HG03135 (cell line): ENCODE results near the gene CPED1.
"Not testable (repeated sequence)": the region's sequence is repeated elsewhere in the genome, so short reads cannot be mapped to it uniquely, and the experiment has no call there.

Experiments
- ATAC-seq: cut with Tn5 transposase; IDR thresholded peaks from one replicate; pipeline ENCODE4 v1.9.1; 2021; ENCODE audit warnings: mild to moderate bottlenecking, moderate library complexity; ENCODE audit not compliant: unreplicated experiment

CPED1 gene

DNA sequence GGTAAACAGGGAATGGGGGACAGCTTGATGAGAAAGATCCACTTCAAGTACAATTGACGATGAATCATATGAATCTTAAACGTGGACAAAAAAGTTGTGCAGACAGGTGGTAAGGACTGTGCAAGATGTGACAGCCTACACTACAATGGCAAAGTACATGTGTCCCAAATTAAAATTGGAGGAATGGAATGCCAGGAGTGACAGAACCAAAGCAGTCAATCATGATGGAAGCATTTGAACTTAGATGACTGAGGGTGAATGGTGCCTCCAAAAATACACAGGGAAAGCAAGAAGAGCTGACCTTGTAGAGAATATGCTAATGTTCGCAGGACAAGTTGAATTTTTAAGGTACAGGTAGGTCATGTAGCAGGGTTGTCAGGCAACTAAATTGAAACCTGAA is 189.9 kb downstream of the CPED1 start:
- ATAC-seq, result no peak

DNA sequence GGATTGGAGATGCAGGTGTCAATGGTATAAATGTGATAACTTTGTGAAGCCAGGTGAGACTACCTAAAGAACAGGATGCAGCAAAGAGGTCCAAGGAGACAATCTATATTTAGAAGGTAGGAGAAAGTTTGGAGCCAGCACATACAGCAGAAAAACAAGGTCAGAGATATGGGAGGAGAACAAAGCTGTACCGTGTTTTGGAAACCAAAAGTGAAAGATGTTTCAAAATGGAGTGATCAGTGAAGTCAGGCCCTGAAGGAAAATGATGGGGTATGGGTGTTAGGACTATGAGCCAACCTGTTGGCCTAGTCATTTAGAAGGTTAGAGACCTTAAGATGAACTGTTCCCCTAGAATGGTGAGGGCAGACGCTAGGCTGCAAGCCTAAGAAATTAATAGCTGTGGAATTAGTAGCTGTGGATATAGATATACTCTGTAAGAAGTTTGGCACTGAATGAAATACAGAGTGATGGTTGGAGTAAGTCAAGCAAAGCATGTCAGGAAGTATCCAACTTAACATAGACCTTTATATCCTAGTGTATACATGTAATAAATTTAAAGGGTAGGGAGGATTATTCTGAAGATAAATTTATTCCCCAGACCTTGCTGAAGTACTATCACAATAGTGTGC is 190.5 kb downstream of the CPED1 start:
- peak; percentile 51 for ATAC-seq

DNA sequence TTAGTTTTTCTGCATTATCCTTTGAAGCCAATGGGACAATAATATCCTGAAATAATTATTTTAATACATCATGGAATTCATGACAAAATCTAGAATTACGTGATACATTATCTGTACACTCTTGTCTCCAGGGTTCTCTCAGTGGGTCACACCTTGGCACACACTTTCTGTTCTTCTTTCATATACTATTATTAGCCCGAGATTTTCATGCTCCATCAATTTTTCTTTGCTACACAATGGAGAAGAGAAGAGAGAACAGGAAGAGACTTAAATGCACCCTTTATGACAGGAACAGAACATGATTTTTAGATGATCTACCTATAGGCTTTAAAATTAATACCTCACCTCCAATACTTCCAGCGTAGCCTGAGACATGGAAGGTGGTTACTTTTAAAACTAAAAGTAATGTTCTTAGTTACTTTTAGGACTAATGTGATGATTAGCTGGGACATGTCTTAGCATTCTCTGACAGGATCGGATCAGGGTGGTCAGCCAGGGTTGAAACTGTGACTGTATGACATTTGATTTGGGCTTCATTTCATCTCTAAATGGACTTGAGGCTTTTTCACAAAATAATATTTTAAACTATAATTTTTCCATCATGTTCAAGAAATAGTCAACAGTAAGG is 192.0 kb downstream of the CPED1 start:
- peak; percentile 91 for ATAC-seq

DNA sequence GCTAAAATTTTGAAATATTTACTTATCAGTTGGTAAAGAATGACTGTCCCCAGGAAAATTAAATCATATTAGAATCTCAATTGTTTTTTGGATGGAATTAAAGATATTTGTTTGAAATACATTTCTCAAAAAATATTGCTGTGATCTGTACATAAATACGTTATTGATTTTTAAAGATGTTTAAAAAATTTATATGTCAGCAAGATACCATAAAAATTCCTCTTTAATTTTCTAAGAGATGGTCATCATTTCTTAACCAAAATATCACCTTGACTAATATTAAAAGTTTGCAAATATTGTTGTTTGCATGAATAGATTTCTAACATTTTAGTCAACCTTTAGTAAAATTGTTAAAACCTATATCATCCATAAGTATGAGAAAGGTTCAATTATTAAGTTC is 192.8 kb downstream of the CPED1 start:
- no peak for ATAC-seq

DNA sequence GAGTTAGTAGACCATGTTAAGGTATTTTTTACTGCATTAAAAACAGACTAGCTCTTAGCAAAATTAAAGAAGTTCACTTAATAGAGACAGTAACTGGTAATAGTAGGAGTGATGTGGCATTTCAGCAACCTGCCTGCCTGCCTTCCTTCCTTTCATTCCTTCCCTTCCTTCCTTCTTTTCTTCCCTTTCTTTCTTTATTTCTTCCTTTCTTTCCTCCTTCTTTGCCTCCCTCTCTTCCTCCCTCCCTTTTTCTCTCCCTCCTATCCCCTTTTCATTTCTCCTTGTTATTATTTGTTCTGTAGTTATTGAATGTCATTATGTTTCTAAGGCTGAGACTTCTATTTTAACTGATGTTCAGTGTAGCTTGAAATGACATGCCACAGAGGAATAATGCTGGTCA is 193.8 kb downstream of the CPED1 start:
- ATAC-seq, result no peak

DNA sequence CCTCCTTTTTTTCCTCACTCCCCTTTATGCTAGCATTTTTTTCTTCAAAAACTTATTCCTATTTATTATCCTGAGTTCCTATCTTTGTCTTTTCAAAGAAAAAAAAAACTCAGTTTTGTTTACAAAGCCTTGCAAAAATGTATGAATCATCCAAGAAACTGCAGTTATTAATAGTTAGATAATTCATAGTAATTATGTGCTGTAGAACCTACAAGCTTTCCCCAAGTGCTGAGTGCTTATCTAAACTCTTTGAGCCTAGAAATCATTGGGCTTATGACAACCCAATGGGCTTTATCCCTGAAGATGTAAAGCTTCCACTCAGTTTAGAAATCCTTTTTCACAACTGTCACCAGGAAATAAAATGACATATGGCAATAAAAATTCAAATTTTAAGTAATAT is 194.4 kb downstream of the CPED1 start:
- ATAC-seq, result no peak

DNA sequence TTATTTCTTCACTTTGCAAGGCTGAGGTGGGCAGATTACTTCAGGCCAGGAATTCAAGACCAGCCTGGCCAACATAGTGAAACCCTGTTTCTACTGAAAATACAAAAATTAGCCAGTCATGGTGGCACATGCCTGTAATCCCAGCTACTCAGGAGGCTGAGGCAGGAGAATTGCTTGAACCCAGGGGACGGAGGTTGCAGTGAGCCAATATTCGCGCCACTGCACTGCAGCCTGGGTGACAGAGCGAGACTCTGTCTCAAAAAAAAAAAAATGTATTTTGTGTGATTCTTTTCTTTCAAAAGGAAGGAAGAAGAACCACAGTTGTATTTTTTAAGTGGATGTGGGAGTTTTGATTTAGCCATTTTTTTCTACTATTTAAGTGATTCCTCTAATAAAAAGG is 195.4 kb downstream of the CPED1 start:
- not testable (repeated sequence) for ATAC-seq

DNA sequence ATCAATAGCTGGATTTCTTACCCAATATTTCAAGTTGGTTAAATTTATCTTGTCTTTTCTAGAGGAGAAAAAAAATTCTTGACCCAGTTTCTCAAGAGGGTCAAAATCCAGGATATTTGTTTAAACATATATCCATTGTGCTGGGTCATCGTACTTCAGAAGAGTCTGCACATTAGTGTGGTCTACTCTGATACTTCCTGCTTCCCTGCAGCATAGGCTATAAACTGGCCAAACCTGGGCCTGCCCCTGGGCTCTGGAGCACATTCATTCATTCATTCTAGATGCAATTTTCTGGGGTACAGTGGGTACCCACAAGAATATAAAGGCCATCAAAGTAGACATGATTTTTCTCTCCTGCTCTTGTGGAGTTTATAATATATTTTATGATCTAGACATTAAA is 198.2 kb downstream of the CPED1 start:
- peak; percentile 16 for ATAC-seq

DNA sequence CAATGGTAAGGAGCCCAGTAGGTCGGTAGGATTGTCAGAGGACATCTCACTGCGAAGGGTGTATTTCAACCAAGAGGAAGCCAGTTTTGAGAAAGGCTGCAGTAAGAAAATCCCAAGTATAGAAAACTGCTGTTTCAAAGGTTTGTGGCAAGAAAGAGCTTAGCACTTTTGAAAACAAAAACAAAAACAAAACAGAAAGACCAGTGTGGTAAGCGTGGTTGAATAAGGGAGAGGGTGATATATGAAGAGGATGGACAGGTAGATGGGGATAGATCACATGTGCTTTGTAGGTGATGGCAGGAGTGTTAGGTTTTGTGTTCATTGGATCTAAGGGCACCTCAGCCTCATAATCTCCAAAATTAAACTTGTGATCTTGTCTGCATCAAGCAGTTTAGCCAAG is 198.7 kb downstream of the CPED1 start:
- peak; percentile 93 for ATAC-seq

DNA sequence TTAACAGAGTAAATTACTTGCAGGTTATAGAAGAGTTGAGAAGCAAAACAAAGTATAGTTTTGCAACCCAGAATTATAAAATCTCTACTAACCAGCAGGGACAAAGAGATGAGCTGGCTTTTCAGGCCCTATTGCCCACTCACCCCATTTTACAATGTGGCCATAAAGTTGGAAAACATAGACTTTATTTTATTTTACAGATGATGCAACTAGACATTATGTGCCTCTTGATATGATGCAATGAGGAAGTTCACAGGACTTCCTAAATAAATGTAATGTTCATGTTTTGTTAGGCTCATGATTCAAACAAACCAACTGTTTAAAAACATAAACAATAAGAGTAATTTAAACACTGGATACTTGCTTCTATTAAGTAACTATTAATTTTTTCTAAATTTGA is 199.2 kb downstream of the CPED1 start:
- no peak for ATAC-seq

DNA sequence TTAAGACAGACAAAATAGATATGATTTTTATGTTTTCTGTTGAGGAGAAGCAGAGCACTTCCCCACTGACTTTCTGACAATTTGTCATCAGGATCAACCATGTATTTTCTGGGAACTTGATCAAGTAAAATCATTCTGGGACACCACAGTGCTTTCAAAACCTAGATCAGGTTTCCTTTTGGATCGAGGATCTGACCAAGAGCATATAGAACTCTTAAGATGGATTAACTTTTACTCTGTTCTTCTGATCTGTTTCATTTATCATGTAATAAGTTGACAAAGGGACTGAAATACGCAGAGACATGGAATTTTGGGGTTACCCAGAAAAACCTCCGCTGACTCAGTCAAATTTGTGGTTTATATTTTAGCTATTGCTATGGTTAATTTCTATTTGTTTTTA is 204.3 kb downstream of the CPED1 start:
- no peak for ATAC-seq

DNA sequence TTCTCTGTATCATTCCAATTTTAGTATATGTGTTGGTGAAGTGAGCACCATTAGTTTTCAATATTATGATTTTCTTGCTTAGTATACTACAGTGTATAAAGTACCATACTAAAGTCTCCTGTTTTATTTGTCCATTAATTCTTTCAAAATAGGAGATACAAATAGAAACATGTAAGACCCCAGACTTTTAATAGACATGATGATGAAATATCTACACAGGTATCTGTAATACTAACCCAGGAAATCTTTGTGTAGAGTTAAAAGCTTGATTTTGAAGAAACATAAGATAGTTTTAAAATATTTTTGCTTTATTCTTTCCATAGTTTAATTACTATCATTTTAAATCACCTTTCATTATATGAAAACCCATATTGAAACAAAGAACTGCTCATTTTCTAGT is 206.5 kb downstream of the CPED1 start:
- ATAC-seq, result no peak

DNA sequence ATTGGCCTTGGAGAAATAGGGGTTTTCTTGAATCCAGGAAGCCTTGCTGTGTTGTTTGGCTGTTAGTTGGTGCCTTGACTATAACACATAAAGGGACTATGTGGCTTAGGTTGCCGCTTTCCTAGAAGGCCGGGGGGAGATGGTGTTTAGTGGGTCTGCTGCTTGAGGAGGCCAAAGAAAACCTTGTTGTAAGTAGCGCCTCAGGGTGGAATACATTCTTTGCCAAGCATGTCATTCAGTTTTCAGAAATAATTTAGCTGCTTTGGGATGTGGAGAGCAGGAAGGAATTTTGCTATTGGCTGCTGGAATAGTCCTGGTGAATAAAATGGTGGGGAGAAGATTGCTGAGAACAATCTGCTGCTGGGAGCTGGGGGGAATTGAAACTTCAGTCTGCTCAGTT is 207.4 kb downstream of the CPED1 start:
- no peak for ATAC-seq

DNA sequence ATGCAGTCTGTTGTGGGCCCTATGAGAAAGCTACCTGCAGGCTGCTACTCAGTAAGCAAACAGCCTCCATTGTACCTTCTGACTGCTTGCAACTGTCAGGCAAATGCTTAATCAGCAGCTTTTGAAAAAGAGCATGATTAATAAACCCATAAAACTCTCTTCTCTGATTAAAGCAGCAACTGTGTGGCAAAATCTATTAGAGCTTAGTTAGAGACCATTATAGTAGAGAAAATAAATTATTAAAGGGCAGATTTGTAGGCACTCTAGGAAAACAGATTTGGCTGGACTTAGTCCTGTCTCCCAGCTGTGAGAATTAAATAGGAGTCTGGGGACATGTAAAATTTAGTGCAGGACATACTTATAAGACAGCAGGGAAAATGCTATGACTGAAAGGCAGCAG is 207.8 kb downstream of the CPED1 start:
- no peak for ATAC-seq

DNA sequence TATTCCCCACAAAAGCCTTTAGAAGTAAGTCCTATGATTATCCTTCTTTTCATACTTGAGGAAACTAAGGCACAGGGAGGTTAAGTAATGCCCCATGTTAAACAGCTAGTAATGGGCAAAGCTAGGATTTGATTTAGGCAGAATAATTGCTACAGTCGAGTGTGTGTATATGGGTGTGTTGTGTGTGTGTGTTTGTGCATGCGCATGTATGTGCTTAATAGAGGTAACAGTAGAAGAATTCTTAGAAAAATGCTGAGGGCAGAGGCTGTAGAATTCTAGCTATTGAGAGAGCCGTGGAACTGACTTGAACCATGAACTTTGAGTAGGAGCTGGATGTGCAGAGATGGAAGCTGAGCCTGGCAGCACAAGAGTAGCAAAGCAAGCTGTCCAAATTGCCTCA is 208.9 kb downstream of the CPED1 start:
- ATAC-seq, result no peak

DNA sequence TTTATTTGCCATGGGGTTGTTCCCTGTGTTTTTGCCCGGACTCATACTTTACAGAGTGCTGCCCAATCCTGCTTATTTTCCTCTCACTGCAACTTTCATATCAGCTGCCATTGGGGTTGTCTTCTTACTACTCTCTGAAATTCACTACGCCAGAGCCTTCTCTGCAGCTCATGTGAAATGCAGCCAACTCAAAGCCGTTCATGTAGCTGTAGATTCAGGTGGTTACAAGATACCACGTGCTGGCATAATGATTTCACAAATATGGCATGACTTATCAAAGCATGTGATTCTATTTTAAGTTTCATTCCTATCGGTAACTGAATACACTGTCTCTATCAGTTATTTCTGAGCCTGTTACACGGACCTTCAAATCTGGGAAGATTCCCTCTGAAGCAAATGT is 210.0 kb downstream of the CPED1 start:
- ATAC-seq, result no peak

DNA sequence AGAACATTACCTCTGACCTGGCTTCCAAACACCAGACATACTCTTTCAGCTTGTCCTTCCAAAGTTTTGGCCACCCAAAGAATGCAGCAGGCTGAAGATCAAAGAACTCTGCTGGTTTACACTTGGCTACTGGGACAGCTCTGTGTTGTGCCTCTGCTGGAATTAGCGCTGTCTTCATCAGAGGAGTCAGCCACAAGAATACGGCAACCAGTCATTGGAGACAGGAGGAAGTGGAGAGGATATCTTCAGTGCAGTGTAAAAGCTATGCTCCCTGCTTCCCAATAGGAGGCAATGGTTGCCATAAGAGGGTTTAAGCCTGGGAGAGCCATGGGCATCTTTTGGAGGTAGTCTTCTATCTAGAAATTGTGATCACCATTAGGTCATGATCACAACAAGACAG is 213.6 kb downstream of the CPED1 start:
- ATAC-seq, result no peak

DNA sequence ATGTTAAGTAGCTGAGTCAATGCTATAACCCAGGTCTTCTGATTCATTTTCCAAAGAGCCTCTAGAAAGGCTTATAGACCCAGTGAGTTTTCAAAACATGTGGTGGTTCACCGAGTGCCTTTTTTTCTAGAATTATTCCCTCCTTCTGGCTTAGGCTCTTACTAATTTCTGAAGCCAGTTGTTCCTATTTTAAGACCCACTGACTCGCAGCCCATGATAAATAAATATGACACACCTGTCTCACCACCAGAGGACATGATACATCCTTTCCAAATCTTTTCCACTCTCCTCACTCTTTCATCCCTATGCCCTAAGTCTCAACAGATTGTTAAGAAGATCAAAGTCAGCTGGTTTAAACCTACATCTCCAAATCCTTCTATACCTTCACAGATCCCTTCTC is 214.3 kb downstream of the CPED1 start:
- no peak for ATAC-seq

DNA sequence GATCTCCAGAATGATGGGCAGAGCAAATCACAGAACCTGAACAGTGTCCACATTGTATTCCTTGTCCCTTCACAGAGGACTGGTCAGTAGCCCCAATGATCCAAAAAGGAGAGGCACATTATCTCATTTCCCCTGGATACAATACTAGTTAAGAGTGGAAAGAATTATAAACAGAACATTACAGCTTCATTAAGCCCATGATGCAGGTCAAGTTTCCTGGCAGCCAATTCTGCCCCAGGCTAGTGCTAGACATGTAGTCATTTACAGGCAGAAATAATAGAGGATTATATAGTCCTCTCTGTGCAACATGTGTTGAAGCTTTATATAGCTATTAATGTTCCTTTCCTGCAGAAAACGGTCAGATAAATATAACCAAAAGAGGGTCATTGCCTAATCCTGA is 216.0 kb downstream of the CPED1 start:
- no peak for ATAC-seq

DNA sequence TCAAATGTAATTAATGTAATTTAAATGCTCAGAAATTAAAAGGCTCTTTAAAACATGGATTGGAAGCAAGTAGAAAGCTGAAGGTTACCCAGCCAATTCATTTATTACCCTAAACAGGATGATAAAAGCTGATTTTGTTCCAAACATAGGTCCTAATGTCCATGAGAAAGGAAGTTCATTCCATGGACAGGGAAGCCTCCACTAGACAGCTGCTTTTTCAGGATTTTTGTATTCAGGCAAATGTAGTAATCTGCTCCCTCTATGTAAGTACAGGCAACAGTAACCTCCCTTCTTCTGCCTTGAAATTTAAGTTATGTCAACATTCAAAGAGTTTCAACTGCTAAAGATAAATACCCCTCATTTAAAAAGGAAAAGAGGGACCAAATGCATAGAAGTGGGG is 217.3 kb downstream of the CPED1 start:
- ATAC-seq, result no peak

DNA sequence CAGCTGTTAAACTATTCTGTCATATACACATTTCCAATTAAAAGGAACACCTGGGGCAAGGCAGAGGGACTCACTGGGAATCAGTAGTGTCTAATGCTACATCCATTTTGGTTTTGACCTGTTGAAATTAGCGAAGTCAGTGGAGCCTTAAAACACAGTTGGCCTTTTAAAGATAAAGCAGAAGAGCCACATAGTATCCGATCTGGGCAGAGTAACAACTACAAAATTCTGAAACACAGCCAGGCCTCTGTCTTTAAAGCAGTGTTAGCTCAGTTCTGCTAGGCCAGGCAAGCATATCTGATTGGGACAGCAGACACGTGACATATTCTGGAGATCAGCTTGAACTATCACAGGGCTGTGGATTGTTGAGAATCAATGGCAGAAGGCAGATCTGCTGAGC is 222.7 kb downstream of the CPED1 start:
- ATAC-seq, result no peak

DNA sequence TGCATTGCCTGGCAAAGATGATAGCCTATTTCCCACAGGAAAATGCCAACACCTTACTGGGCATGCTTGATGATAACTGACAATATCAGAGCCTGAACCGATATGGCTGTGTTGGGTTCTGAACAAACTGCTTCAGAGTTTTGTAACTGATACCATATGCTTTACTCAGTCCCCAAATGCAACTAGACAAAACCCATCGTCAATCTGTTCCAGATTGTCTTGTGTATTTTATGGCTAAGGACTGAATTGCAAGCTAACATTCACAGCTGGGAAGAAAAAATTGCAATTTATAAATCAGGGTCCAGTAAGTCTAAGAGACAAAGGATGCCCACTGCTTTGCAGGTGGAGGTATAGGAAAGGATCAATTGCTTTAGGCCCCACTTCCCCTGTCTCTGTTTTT is 223.5 kb downstream of the CPED1 start:
- no peak for ATAC-seq

DNA sequence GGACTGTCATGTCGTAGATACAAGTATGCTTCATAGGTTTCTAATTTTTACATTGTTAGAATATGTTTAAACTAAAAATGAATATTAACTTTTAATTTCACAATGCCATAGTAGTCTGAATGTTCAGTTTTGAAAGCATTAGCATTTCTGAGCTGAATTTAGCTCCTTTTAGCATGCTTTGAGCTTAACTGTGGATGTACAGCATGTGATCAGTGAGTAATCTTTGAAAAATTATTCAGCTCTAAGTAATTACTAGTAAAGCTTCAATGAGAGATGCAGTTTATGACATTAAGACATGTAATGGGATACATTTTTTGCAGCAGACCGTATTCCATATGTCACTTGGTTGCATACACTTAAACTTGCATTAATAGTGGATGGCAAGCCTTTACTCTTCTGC is 226.1 kb downstream of the CPED1 start:
- ATAC-seq, result no peak
